Left ventricle myocardium inferior (tissue), 1 donor: ENCODE measurements around the gene ALDOB. TPM values are rescaled to one million over a fixed set of nuclear protein-coding genes. Genes with fewer than 3 reads are reported as not detected.

ENCODE experiments used
- DNase-seq: peaks from one replicate; pipeline ENCODE4 v3.0.0-alpha.2; 2020
- H3K27ac ChIP-seq: fragments of 200-600 bp; replicated peaks from 2 replicates; pipeline ENCODE4 v1.8.0; 2021
- H3K27me3 ChIP-seq: fragments of 200-600 bp; 2 replicates; pipeline ENCODE4 v1.8.0; 2021; ENCODE audit warnings: low read depth
- H3K36me3 ChIP-seq: fragments of 200-600 bp; 2 replicates; pipeline ENCODE4 v1.8.0; 2021
- H3K4me1 ChIP-seq: fragments of 200-600 bp; 2 replicates; pipeline ENCODE4 v1.8.0; 2021
- H3K4me3 ChIP-seq: fragments of 200-600 bp; 2 replicates; pipeline ENCODE4 v1.8.0; 2021; ENCODE audit warnings: mild to moderate bottlenecking, moderate library complexity
- H3K9me3 ChIP-seq: fragments of 200-600 bp; replicated peaks from 2 replicates; pipeline ENCODE4 v1.8.0; 2021
- intact Hi-C: fragments of 100-400 bp; cut with micrococcal nuclease; formaldehyde crosslinking; loops from one replicate; pipeline ENCODE4 v1.11.0; 2022
- total RNA-seq: library from RNA; stranded (reverse); fragmentation: NEBNext Ultra II Directional; extraction: Animal tissue kit (Norgen Biotek cat#: 25700); gene quantifications from one replicate; pipeline ENCODE4 v1.2.1, GENCODE V29; 2021
- TF ChIP-seq, protein P1 (sequence below): fragments of 200-600 bp; IDR thresholded peaks from 2 replicates; pipeline ENCODE4 v1.8.0; 2021; ENCODE audit warnings: antibody characterized with exemption, mild to moderate bottlenecking, borderline replicate concordance
- donor health status: DM: no; HTN: yes; CAD: no; lungs with severe emphysema.

Gene ALDOB
- total RNA-seq, 1 donor from 2014 or later: 0.41 TPM

DNA sequence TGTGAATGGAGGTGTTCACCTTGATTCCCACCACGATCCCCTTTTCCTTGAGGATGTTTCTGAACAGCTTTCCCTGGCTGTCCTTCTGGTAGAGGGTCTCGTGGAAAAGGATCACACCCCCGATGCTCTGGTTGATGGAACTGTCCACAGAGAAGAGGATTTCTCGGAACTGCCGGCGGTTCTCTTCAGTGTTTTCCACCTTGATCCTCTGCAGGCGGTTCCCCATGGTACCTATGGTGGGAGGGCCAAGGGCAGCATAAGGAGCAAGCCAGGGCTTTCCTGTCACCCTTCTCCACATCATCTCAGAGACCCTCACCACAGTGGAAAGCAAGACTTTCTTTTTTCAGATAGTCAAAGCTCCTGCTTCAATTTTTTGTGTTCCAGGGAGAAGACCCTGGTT lies 5.8 kb downstream of the ALDOB start:
- H3K27me3 ChIP-seq: no peaks in the 10 kb centered on the region
- intact Hi-C loops: no loop called here
- H3K4me3 ChIP-seq: no peak overlapping the region
- H3K27ac ChIP-seq: no peak overlapping the region
- TF ChIP-seq, protein P1, sequence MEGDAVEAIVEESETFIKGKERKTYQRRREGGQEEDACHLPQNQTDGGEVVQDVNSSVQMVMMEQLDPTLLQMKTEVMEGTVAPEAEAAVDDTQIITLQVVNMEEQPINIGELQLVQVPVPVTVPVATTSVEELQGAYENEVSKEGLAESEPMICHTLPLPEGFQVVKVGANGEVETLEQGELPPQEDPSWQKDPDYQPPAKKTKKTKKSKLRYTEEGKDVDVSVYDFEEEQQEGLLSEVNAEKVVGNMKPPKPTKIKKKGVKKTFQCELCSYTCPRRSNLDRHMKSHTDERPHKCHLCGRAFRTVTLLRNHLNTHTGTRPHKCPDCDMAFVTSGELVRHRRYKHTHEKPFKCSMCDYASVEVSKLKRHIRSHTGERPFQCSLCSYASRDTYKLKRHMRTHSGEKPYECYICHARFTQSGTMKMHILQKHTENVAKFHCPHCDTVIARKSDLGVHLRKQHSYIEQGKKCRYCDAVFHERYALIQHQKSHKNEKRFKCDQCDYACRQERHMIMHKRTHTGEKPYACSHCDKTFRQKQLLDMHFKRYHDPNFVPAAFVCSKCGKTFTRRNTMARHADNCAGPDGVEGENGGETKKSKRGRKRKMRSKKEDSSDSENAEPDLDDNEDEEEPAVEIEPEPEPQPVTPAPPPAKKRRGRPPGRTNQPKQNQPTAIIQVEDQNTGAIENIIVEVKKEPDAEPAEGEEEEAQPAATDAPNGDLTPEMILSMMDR: no peak
- no peak for DNase-seq
- H3K9me3 ChIP-seq: no peaks in the 10 kb centered on the region
- H3K36me3 ChIP-seq: no peaks in the 10 kb centered on the region
- H3K4me1 ChIP-seq: peaks cover 5% of the 10 kb centered on the region

DNA sequence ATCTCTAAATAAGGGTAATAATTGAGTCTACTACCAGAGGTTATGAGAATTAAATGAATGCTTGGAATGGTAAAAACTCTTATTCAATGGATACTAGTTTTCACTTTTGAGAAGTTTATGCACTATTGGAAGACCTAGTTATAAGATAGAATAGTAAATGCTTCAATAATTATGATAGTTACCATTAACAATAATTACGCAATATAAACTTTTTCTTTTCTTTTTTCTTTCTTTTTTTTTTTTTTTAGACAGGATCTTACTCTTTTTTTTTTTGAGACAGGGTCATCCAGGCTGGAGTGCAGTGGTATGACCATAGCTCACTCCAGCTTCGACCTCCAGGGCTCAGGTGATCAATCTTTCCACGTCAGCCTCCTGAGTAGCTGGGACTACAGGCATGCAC lies 6.7 kb downstream of the ALDOB start:
- no peak overlapping the region for H3K27ac ChIP-seq
- no peaks in the 10 kb centered on the region for H3K27me3 ChIP-seq
- intact Hi-C loops: no loop called here
- no peak for DNase-seq
- no peak overlapping the region for H3K4me3 ChIP-seq
- peaks cover 5% of the 10 kb centered on the region for H3K4me1 ChIP-seq
- TF ChIP-seq, protein P1: no peak
- H3K9me3 ChIP-seq: no peaks in the 10 kb centered on the region
- no peaks in the 10 kb centered on the region for H3K36me3 ChIP-seq

DNA sequence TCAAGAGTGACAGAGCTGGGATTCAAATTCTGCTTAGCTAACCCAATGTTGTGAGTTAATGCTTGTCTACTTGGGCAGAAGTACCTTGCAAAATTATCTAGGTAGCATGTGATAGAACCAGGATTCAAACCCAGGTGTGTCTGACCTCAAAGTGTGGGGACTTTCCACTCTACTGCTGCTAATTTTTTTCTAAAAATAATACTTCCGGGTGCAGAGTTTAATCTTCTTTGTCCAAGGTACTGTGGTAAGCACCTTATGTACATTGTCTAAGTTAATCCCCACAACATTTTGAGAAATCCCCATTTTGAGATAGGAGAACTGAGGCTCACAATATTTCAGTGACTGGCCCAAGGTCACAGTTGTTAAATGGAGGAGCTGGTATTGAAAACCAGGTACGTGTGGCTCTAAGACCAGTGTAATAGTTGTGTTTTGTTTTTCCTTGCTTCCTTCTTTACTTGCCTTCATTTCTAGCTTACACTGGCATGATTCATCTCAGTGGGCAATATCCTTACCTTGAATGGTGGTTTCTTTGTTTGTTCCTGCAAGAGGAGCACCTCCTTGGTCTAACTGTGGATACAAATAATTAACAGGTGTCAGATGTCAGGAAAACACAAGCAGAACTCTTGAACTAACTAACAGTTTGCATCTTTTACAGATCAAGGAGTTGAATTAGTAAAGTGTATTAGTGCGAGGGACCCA lies 7.5 kb downstream of the ALDOB start:
- Histone ChIP-seq H3K36me3 (no peaks in the 10 kb centered on the region), H3K9me3 (no peaks in the 10 kb centered on the region), H3K27me3 (no peaks in the 10 kb centered on the region), H3K4me1 (peaks cover 5% of the 10 kb centered on the region), H3K4me3 (no peak overlapping the region), H3K27ac (no peak overlapping the region)
- TF ChIP-seq, protein P1: no peak
- no peak for DNase-seq
- intact Hi-C loops: no loop called here

DNA sequence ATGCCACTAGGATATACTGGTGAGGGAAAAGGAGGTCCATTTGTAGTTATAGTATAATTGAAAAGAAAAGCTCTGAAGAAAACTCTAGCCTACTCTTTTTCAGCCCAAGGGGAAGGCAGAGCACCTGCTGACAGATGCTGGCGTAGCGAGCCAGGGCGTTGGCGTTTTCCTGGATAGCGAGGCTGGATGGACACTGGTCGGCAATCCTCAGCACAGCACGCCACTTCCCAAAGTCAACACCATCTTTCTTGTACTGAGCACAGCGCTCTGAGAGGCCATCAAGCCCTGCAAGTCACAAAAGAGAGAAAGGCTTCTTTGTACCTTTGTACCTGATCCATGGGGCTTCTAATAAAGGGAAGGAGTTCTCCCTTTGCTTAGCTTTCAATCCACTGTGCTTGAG lies 8.2 kb downstream of the ALDOB start:
- no peak overlapping the region for H3K4me3 ChIP-seq
- H3K36me3 ChIP-seq: no peaks in the 10 kb centered on the region
- H3K4me1 ChIP-seq: peaks cover 5% of the 10 kb centered on the region
- TF ChIP-seq, protein P1: no peak
- DNase-seq: no peak
- intact Hi-C loops: no loop called here
- no peak overlapping the region for H3K27ac ChIP-seq
- no peaks in the 10 kb centered on the region for H3K27me3 ChIP-seq
- H3K9me3 ChIP-seq: no peaks in the 10 kb centered on the region

DNA sequence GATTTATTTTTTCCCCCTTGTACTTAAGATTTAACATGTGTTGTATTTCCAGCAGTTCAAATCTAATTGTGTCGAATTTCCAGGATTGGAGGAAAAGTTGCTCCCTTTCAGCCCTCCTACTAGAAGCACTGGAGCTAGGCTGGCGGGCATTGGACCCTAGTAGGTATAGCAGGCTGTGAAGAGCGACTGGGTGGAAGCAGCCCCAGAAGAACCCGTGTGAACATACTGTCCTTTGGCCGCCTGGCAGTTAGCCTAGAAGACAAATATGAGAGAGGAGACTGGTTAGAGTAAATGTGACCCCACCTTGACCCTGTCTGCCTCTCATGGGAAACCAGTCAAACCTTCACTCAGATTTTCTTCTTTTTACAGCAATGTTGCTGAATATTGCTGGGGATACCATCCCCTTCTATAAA lies 13.9 kb downstream of the ALDOB start:
- H3K27ac ChIP-seq: no peak overlapping the region
- H3K9me3 ChIP-seq: peaks cover 35% of the 10 kb centered on the region
- no peak overlapping the region for H3K4me3 ChIP-seq
- DNase-seq: no peak
- H3K4me1 ChIP-seq: peaks cover 12% of the 10 kb centered on the region
- intact Hi-C loops: no loop called here
- no peaks in the 10 kb centered on the region for H3K27me3 ChIP-seq
- TF ChIP-seq, protein P1: no peak
- peaks cover 5% of the 10 kb centered on the region for H3K36me3 ChIP-seq
